ENCODE results near the gene SRGAP1. TPM values are rescaled to one million over a fixed set of nuclear protein-coding genes. Genes with fewer than 3 reads are reported as not detected.

Gene SRGAP1
- total RNA-seq, 4 donors from 2014 or later: 7.6 to 17.5 (median 14.6) TPM

- Histone ChIP-seq H3K4me1 (no peaks in the 10 kb centered on the region), H3K27ac (replicated peaks in 1 of 4) (no peak overlapping the region), H3K36me3 (peaks cover 0 to 21% (median 9%) of the 10 kb centered on the region in 4 donors), H3K9me3 (no peaks in the 10 kb centered on the region), H3K27me3 (no peaks in the 10 kb centered on the region), H3K4me3 (no peak overlapping the region)
- no peak for TF ChIP-seq EP300 (IDR thresholded peaks at IDR 0.05)
- TF ChIP-seq POLR2AphosphoS5 (IDR thresholded peaks at IDR 0.05): no peak
- TF ChIP-seq CTCF (IDR thresholded peaks at IDR 0.05): no peak
- TF ChIP-seq POLR2A (IDR thresholded peaks at IDR 0.05; ENCODE audit: low read depth): no peak
- intact Hi-C loops (cut with DNase I): no loop called here
- 91% methylated on average over 2 of the region's 2 CpGs for WGBS
- DNase-seq (ENCODE audit: extremely low spot score): no peak
These were observed 361.0 kb downstream of the SRGAP1 start for GRCh38 chr12:64205542-64205941.

- no peaks in the 10 kb centered on the region for H3K4me1 ChIP-seq
- H3K36me3 ChIP-seq: peaks cover 0 to 28% (median 13%) of the 10 kb centered on the region in 4 donors
- no peak for TF ChIP-seq POLR2AphosphoS5 (IDR thresholded peaks at IDR 0.05)
- no peak for TF ChIP-seq CTCF (IDR thresholded peaks at IDR 0.05)
- H3K4me3 ChIP-seq: no peak overlapping the region
- intact Hi-C loops (cut with DNase I): no loop called here
- H3K9me3 ChIP-seq: no peaks in the 10 kb centered on the region
- H3K27ac ChIP-seq (replicated peaks in 1 of 4): no peak overlapping the region
- no peak for DNase-seq (ENCODE audit: extremely low spot score)
- WGBS: 100% methylated on average over 2 of the region's 2 CpGs
- no peaks in the 10 kb centered on the region for H3K27me3 ChIP-seq
These were observed 363.0 kb downstream of the SRGAP1 start for GRCh38 chr12:64207453-64207852.

Small RNAs within 50 kb of the gene (small RNA-seq; reads per million reads assigned to genes)
- gene AC020611.1 (0 reads per million in 3 donors), gene RNU6-1009P (0 reads per million in 3 donors)

Other genes starting within 250 kb of the SRGAP1 start
- 10 to 100 TPM in 1 of 4 donors, 1 to 10 TPM in 3; 5.0 to 12.2 (median 8.3) TPM for gene DPY19L2, start 176.2 kb upstream of the SRGAP1 start, total RNA-seq
- 10 to 100 TPM in 3 of 4 donors, 1 to 10 TPM in 1; 8.3 to 19.8 (median 12.7) TPM for gene RXYLT1, start 64.8 kb upstream of the SRGAP1 start, total RNA-seq